Neural cell (in vitro differentiated cells): ENCODE measurements around the gene NFKBIA. TPM values are rescaled to one million over a fixed set of nuclear protein-coding genes. Genes with fewer than 3 reads are reported as not detected.

Source experiments
- H2AFZ ChIP-seq: fragments of 200-600, 300-800 bp; sonication (generic), shearing (Covaris generic); 2 replicates; pipeline ENCODE4 v1.6.0; 2014; ENCODE audit warnings: low read depth, mild to moderate bottlenecking, antibody characterized with exemption, low read length, moderate library complexity
- H3F3A ChIP-seq: fragments of 200-600 bp; shearing (Covaris generic); 2 replicates; pipeline ENCODE4 v1.6.1; 2016; ENCODE audit warnings: mild to moderate bottlenecking, moderate library complexity, mixed read lengths, antibody characterized with exemption, low read length; ENCODE audit not compliant: insufficient read depth, poor library complexity, severe bottlenecking
- H3K27ac ChIP-seq: fragments of 200-600, 300-800 bp; sonication (generic), shearing (Covaris generic); 2 replicates; pipeline ENCODE4 v1.5.1; 2014; ENCODE audit warnings: mild to moderate bottlenecking, low read length, moderate library complexity
- H3K27me3 ChIP-seq: fragments of 300-800, 200-600 bp; sonication (generic), shearing (Covaris generic); 2 replicates; pipeline ENCODE4 v1.6.0; 2014; ENCODE audit warnings: mild to moderate bottlenecking, low read depth, low read length, moderate library complexity; ENCODE audit not compliant: insufficient read depth
- H3K36me3 ChIP-seq: fragments of 300-800, 200-600 bp; sonication (generic), shearing (Covaris generic); 2 replicates; pipeline ENCODE4 v1.5.1; 2014; ENCODE audit warnings: mild to moderate bottlenecking, antibody characterized with exemption, low read length, moderate library complexity; ENCODE audit not compliant: insufficient read depth
- H3K4me2 ChIP-seq: fragments of 300-800, 200-600 bp; sonication (generic), shearing (Covaris generic); 2 replicates; pipeline ENCODE4 v1.6.0; 2014; ENCODE audit warnings: mild to moderate bottlenecking, low read length
- H3K4me3 ChIP-seq: fragments of 300-800, 200-600 bp; sonication (generic), shearing (Covaris generic); 2 replicates; pipeline ENCODE4 v1.5.1; 2014; ENCODE audit warnings: mild to moderate bottlenecking, low read length, moderate library complexity
- H3K79me2 ChIP-seq: fragments of 200-600 bp; shearing (Covaris generic); replicated peaks from 2 replicates; pipeline ENCODE4 v1.6.0; 2014; ENCODE audit warnings: mild to moderate bottlenecking, low read length, moderate library complexity; ENCODE audit not compliant: insufficient read depth
- H3K9ac ChIP-seq: fragments of 300-800, 200-600 bp; sonication (generic), shearing (Covaris generic); 2 replicates; pipeline ENCODE4 v1.6.1; 2016; ENCODE audit warnings: mild to moderate bottlenecking, low read length, mixed read lengths
- H3K9me2 ChIP-seq: fragments of 200-600 bp; shearing (Covaris generic); 2 replicates; pipeline ENCODE4 v1.6.1; 2016; ENCODE audit warnings: mild to moderate bottlenecking, low read length, mixed read lengths; ENCODE audit not compliant: insufficient read depth
- H3K9me3 ChIP-seq: fragments of 200-600, 300-800 bp; sonication (generic), shearing (Covaris generic); 2 replicates; pipeline ENCODE4 v1.6.1; 2016; ENCODE audit warnings: mild to moderate bottlenecking, mixed run types, low read length, moderate library complexity, mixed read lengths
- H4K20me1 ChIP-seq: fragments of 200-600 bp; shearing (Covaris generic); 2 replicates; pipeline ENCODE4 v1.6.1; 2016; ENCODE audit warnings: mild to moderate bottlenecking, mixed run types; ENCODE audit not compliant: insufficient read depth
- CTCF ChIP-seq: fragments of 450-650 bp; IDR thresholded peaks from 2 replicates; pipeline ENCODE4 v1.5.1; 2014; ENCODE audit warnings: antibody characterized with exemption, mild to moderate bottlenecking, moderate library complexity; ENCODE audit not compliant: poor library complexity, severe bottlenecking
- EP300 ChIP-seq: fragments of 450-650 bp; conservative IDR thresholded peaks from 2 replicates; pipeline ENCODE4 v1.6.1; 2014; ENCODE audit warnings: antibody characterized with exemption, mild to moderate bottlenecking, moderate library complexity; ENCODE audit not compliant: poor library complexity, severe bottlenecking
- EZH2 ChIP-seq: fragments of 200-600, 300-800 bp; shearing (Covaris generic), sonication (generic); IDR thresholded peaks from 2 replicates; pipeline ENCODE4 v1.6.1; 2014; ENCODE audit warnings: antibody characterized with exemption, low read length, borderline replicate concordance, mild to moderate bottlenecking; ENCODE audit not compliant: insufficient read depth, poor library complexity, severe bottlenecking
- MXI1 ChIP-seq: fragments of 450-650 bp; conservative IDR thresholded peaks from 2 replicates; pipeline ENCODE4 v1.6.1; 2014; ENCODE audit warnings: antibody characterized with exemption, mild to moderate bottlenecking; ENCODE audit not compliant: poor library complexity, severe bottlenecking
- POLR2AphosphoS5 ChIP-seq: IDR thresholded peaks from 2 replicates; pipeline ENCODE4 v1.6.1; 2012
- RAD21 ChIP-seq: fragments of 450-650 bp; conservative IDR thresholded peaks from 2 replicates; pipeline ENCODE4 v1.6.1; 2014; ENCODE audit warnings: antibody characterized with exemption, mild to moderate bottlenecking, moderate library complexity
- REST ChIP-seq: IDR thresholded peaks from 2 replicates; pipeline ENCODE4 v1.6.1; 2012; ENCODE audit warnings: borderline replicate concordance
- SMC3 ChIP-seq: fragments of 450-650 bp; conservative IDR thresholded peaks from 2 replicates; pipeline ENCODE4 v1.6.1; 2014; ENCODE audit warnings: antibody characterized with exemption, mild to moderate bottlenecking, moderate library complexity; ENCODE audit not compliant: poor library complexity
- TAF1 ChIP-seq: IDR thresholded peaks from 2 replicates; pipeline ENCODE4 v1.6.1; 2012; ENCODE audit warnings: low read depth
- polyA plus RNA-seq: library from polyadenylated mRNA; depleted of rRNA; stranded (reverse); fragments of >200 nt; gene quantifications from 2 replicates; pipeline ENCODE4 v1.2.3, GENCODE V29; 2014

The NFKBIA gene
- polyA plus RNA-seq, 1 donor from 2014 or later = 48.8 TPM

DNA sequence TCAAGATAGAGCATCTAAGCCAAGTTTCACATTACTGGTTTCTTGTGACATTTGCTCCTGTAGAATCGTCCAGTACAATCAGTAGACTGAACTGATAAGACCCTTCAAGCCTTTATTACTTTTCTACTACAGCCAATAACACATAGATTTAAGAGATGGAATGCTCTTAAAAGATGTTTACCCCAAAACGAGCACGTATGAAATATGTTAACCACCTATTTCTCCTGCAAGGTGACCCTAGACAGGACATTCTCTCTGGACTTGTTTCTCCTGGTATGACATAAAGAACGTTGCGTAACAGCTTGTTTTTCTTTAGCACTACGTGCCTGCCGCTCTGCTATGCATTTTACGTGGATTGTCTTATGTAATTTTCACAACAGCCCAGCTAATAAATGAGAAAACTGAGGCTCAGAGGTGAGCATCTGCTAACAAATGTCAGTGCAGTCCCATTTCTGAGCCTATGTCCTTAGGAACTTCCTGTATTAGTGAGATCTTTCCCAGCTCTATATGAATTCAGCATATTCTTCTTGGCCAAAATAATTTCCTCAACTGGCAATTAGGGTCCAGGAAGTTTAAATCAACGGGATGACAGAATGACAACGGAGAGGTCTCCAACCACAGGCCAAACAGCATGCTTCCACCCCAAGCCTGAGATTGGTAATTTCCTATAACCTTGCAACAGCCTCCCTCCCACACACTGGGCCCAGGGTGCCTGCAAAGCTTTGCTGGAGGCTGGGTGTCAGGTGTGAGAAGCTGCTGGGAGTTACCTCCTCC, 3.7 kb downstream of the NFKBIA start:
- H3K27me3 ChIP-seq = no peaks in the 10 kb centered on the region
- H3K27ac ChIP-seq = no peak overlapping the region
- no peak overlapping the region for H3K4me2 ChIP-seq
- no peak overlapping the region for H2AFZ ChIP-seq
- H3K36me3 ChIP-seq = no peaks in the 10 kb centered on the region
- H4K20me1 ChIP-seq = no peaks in the 10 kb centered on the region
- no peak overlapping the region for H3K9ac ChIP-seq
- TF ChIP-seq CTCF (no peak), POLR2AphosphoS5 (no peak), EP300 (no peak), TAF1 (no peak), RAD21 (no peak), EZH2 (no peak), SMC3 (no peak), REST (no peak), MXI1 (no peak)
- H3K9me2 ChIP-seq = no peaks in the 10 kb centered on the region
- no peak overlapping the region for H3K4me3 ChIP-seq
- H3K9me3 ChIP-seq = no peaks in the 10 kb centered on the region
- H3F3A ChIP-seq = no peaks in the 10 kb centered on the region
- peaks cover 11% of the 10 kb centered on the region for H3K79me2 ChIP-seq

GRCh38 chr14:35399083-35399937, 5.2 kb downstream of the NFKBIA start:
- TF ChIP-seq TAF1 (no peak), CTCF (no peak), EP300 (no peak), RAD21 (no peak), SMC3 (no peak), POLR2AphosphoS5 (no peak), REST (no peak), MXI1 (no peak), EZH2 (no peak)
- H3K9me2 ChIP-seq = no peaks in the 10 kb centered on the region
- no peaks in the 10 kb centered on the region for H4K20me1 ChIP-seq
- H3K27ac ChIP-seq = no peak overlapping the region
- no peaks in the 10 kb centered on the region for H3K27me3 ChIP-seq
- no peaks in the 10 kb centered on the region for H3F3A ChIP-seq
- no peak overlapping the region for H3K4me2 ChIP-seq
- no peaks in the 10 kb centered on the region for H3K9me3 ChIP-seq
- H2AFZ ChIP-seq = no peak overlapping the region
- H3K79me2 ChIP-seq = peaks cover 11% of the 10 kb centered on the region
- no peak overlapping the region for H3K4me3 ChIP-seq
- no peak overlapping the region for H3K9ac ChIP-seq
- H3K36me3 ChIP-seq = no peaks in the 10 kb centered on the region
